H1 (cell line): ENCODE data around the gene MTERF2. TPM values are rescaled to one million over a fixed set of nuclear protein-coding genes. Genes with fewer than 3 reads are reported as not detected.

Experiments
- CTCF ChIA-PET: fragments of 300-600 bp; sonication (Branson Sonifier 250); formaldehyde crosslinking; loops from one replicate; lab custom pipeline; 2021; ENCODE audit not compliant: partially characterized antibody; lab: Charles Lee
- POLR2A ChIA-PET: fragments of 300-600 bp; sonication (Branson Sonifier 250); formaldehyde crosslinking; loops from one replicate; lab custom pipeline; 2021; ENCODE audit warnings: inconsistent platforms; ENCODE audit not compliant: partially characterized antibody; lab: Charles Lee
- DNase-seq, 2 experiments: peaks; one replicate each; pipeline versions ENCODE4 v3.0.0 to v3.0.0-alpha.2; 2010 to 2022; ENCODE audit warnings: low spot score in 2 of 2, low read depth in 1 of 2, mixed read lengths in 1 of 2
- FAIRE-seq: peaks from 2 replicates; lab custom pipeline; 2011; peaks lifted over from hg19 to GRCh38; lab: Jason Lieb, UNC
- H2AFZ ChIP-seq: 2 replicates; pipeline ENCODE4 v1.8.1; 2012; ENCODE audit warnings: low read length, inconsistent platforms
- H2AK5ac ChIP-seq: 2 replicates; pipeline ENCODE4 v1.6.1; 2013; ENCODE audit warnings: low read depth, low read length
- H2BK120ac ChIP-seq: replicated peaks from 2 replicates; pipeline ENCODE3; 2013; ENCODE audit warnings: low read depth, low read length, inconsistent platforms
- H2BK12ac ChIP-seq: 2 replicates; pipeline ENCODE4 v1.6.1; 2013; ENCODE audit warnings: low read depth, low read length
- H2BK15ac ChIP-seq: 2 replicates; pipeline ENCODE4 v1.6.1; 2013; ENCODE audit warnings: low read length
- H2BK20ac ChIP-seq: 2 replicates; pipeline ENCODE4 v1.6.1; 2013; ENCODE audit warnings: low read length
- H2BK5ac ChIP-seq: 2 replicates; pipeline ENCODE4 v1.6.1; 2013; ENCODE audit warnings: low read depth, low read length
- H3K14ac ChIP-seq: 2 replicates; pipeline ENCODE4 v1.6.1; 2013; ENCODE audit warnings: inconsistent platforms; ENCODE audit not compliant: insufficient read length
- H3K18ac ChIP-seq: 2 replicates; pipeline ENCODE4 v1.6.1; 2013; ENCODE audit warnings: low read length; ENCODE audit errors: extremely low read depth
- H3K23ac ChIP-seq: 2 replicates; pipeline ENCODE4 v1.6.1; 2013; ENCODE audit warnings: inconsistent platforms; ENCODE audit not compliant: insufficient read length
- H3K23me2 ChIP-seq: 2 replicates; pipeline ENCODE4 v1.6.1; 2013; ENCODE audit warnings: low read depth, low read length
- H3K27ac ChIP-seq: 2 replicates; pipeline ENCODE4 v1.6.1; 2011; ENCODE audit warnings: low read depth, low read length, inconsistent platforms
- H3K27me3 ChIP-seq, 4 experiments: replicated peaks in 1 of 4; 1 replicate in 1 of 4; 2 replicates in 3 of 4; pipeline versions ENCODE4 v1.6.1 to v1.8.1; 2011 to 2013; ENCODE audit warnings: low read length in 3 of 4, mild to moderate bottlenecking in 3 of 4, inconsistent platforms in 2 of 4, mixed read lengths in 2 of 4, moderate library complexity in 1 of 4; ENCODE audit not compliant: control insufficient read depth in 3 of 4, insufficient read depth in 3 of 4; ENCODE audit errors: extremely low read depth in 1 of 4
- H3K36me3 ChIP-seq, 4 experiments: 2 replicates each; pipeline versions ENCODE4 v1.6.1 to v1.8.1; 2011 to 2013; ENCODE audit warnings: mild to moderate bottlenecking in 4 of 4, low read length in 3 of 4, moderate library complexity in 2 of 4, control low read depth in 1 of 4, inconsistent platforms in 1 of 4; ENCODE audit not compliant: insufficient read depth in 4 of 4, control insufficient read depth in 2 of 4
- H3K4ac ChIP-seq: replicated peaks from 2 replicates; pipeline ENCODE3; 2013; ENCODE audit warnings: low read length, low read depth, mixed read lengths, inconsistent platforms; ENCODE audit not compliant: insufficient read length
- H3K4me1 ChIP-seq, 4 experiments: replicated peaks in 1 of 4; 1 replicate in 1 of 4; 2 replicates in 3 of 4; pipeline versions ENCODE4 v1.6.1 to v1.8.1; 2011 to 2013; ENCODE audit warnings: low read length in 3 of 4, inconsistent platforms in 2 of 4, mixed read lengths in 1 of 4; ENCODE audit not compliant: insufficient read depth in 4 of 4, control insufficient read depth in 3 of 4
- H3K4me2 ChIP-seq, 2 experiments: 2 replicates each; pipeline versions ENCODE4 v1.6.1 to v1.8.1; 2011 to 2013; ENCODE audit warnings: low read depth in 2 of 2, low read length in 2 of 2, control low read depth in 1 of 2, inconsistent platforms in 1 of 2, mild to moderate bottlenecking in 1 of 2; ENCODE audit not compliant: insufficient read depth in 1 of 2
- H3K4me3 ChIP-seq, 4 experiments: fragments of 200-600, 300-600 bp in 1 of 4; sonication (generic), shearing (Covaris generic), sonication (Bioruptor Twin) in 1 of 4; 2 replicates each; pipeline versions ENCODE4 v1.5.1 to v1.8.1; 2011 to 2016; ENCODE audit warnings: low read length in 4 of 4, low read depth in 3 of 4, control low read depth in 2 of 4, inconsistent platforms in 2 of 4, mild to moderate bottlenecking in 2 of 4, mixed read lengths in 1 of 4, moderate library complexity in 1 of 4; ENCODE audit not compliant: insufficient read depth in 2 of 4; ENCODE audit errors: extremely low read depth in 1 of 4
- H3K56ac ChIP-seq: replicated peaks from 2 replicates; pipeline ENCODE3; 2013; ENCODE audit warnings: low read depth, mild to moderate bottlenecking, mixed read lengths, low read length, inconsistent platforms; ENCODE audit not compliant: insufficient read length
- H3K79me1 ChIP-seq: 2 replicates; pipeline ENCODE4 v1.6.1; 2013; ENCODE audit warnings: low read depth, low read length, control low read depth
- H3K79me2 ChIP-seq, 2 experiments: 2 replicates each; pipeline versions ENCODE4 v1.6.1 to v1.8.1; 2012 to 2013; ENCODE audit warnings: low read length in 2 of 2, mild to moderate bottlenecking in 2 of 2, inconsistent platforms in 1 of 2; ENCODE audit not compliant: insufficient read depth in 2 of 2, control insufficient read depth in 1 of 2
- H3K9ac ChIP-seq, 4 experiments: replicated peaks in 1 of 4; 1 replicate in 1 of 4; 2 replicates in 3 of 4; pipeline versions ENCODE4 v1.6.1 to v1.8.1; 2011 to 2013; ENCODE audit warnings: low read depth in 3 of 4, low read length in 3 of 4, control low read depth in 2 of 4, mild to moderate bottlenecking in 2 of 4, moderate library complexity in 2 of 4, inconsistent platforms in 1 of 4; ENCODE audit errors: extremely low read depth in 1 of 4
- H3K9me3 ChIP-seq, 2 experiments: 2 replicates each; pipeline versions ENCODE4 v1.6.1 to v1.8.1; 2012 to 2013; ENCODE audit warnings: mild to moderate bottlenecking in 2 of 2, moderate library complexity in 2 of 2, control low read depth in 1 of 2, inconsistent platforms in 1 of 2, low read depth in 1 of 2, low read length in 1 of 2, mixed read lengths in 1 of 2; ENCODE audit not compliant: insufficient read depth in 2 of 2
- H4K20me1 ChIP-seq, 2 experiments: replicated peaks in 1 of 2; 2 replicates each; pipeline versions ENCODE3 to v1.8.1; 2011 to 2013; ENCODE audit warnings: inconsistent platforms in 2 of 2, low read length in 2 of 2, mild to moderate bottlenecking in 1 of 2; ENCODE audit not compliant: insufficient read depth in 2 of 2, control insufficient read depth in 1 of 2
- H4K5ac ChIP-seq: 2 replicates; pipeline ENCODE4 v1.6.1; 2013; ENCODE audit warnings: low read length, low read depth, mixed read lengths, inconsistent platforms; ENCODE audit not compliant: insufficient read length
- H4K8ac ChIP-seq: 2 replicates; pipeline ENCODE4 v1.8.0; 2013; ENCODE audit warnings: mild to moderate bottlenecking, moderate library complexity, low read length, inconsistent platforms; ENCODE audit not compliant: insufficient read depth; ENCODE audit errors: extremely low read depth
- H4K91ac ChIP-seq: replicated peaks from 2 replicates; pipeline ENCODE3; 2013; ENCODE audit warnings: low read length, mixed read lengths, inconsistent platforms; ENCODE audit not compliant: insufficient read length
- BCL11A ChIP-seq, 2 experiments: IDR thresholded peaks; one replicate each; pipeline ENCODE4 v1.6.1; 2011; ENCODE audit warnings: low read depth in 2 of 2, low read length in 2 of 2, mild to moderate bottlenecking in 2 of 2
- CREB1 ChIP-seq: IDR thresholded peaks from 2 replicates; pipeline ENCODE4 v1.6.1; 2012; ENCODE audit warnings: inconsistent platforms
- E2F6 ChIP-seq: IDR thresholded peaks from 2 replicates; pipeline ENCODE4 v1.6.1; 2012; ENCODE audit warnings: inconsistent platforms
- EP300 ChIP-seq, 2 experiments: IDR thresholded peaks; 1 replicate in 1 of 2; 2 replicates in 1 of 2; pipeline ENCODE4 v1.6.1; 2011 to 2012; ENCODE audit warnings: low read depth in 2 of 2, low read length in 2 of 2, mild to moderate bottlenecking in 2 of 2, borderline replicate concordance in 1 of 2, inconsistent platforms in 1 of 2, moderate library complexity in 1 of 2
- EZH2 ChIP-seq: fragments of 200-600 bp; sonication (generic); IDR thresholded peaks from 2 replicates; pipeline ENCODE4 v1.7.1; 2012; ENCODE audit warnings: low read depth, mild to moderate bottlenecking, moderate library complexity, low read length, inconsistent platforms; ENCODE audit not compliant: severe bottlenecking
- HDAC2 ChIP-seq, 2 experiments: fragments of 300-600 bp in 1 of 2; sonication (generic) in 1 of 2; IDR thresholded peaks; 2 replicates each; pipeline ENCODE4 v1.6.1; 2011 to 2012; ENCODE audit warnings: low read depth in 2 of 2, low read length in 2 of 2, mild to moderate bottlenecking in 2 of 2, moderate library complexity in 2 of 2, borderline replicate concordance in 1 of 2, inconsistent platforms in 1 of 2
- POU5F1 ChIP-seq: IDR thresholded peaks from 2 replicates; pipeline ENCODE4 v1.6.1; 2011; ENCODE audit warnings: low read depth, mild to moderate bottlenecking, low read length, moderate library complexity
- RFX5 ChIP-seq: IDR thresholded peaks from 2 replicates; pipeline ENCODE4 v1.6.1; 2011; ENCODE audit warnings: low read depth, low read length, improper control_type of control experiment, borderline replicate concordance
- RXRA ChIP-seq: IDR thresholded peaks from 2 replicates; pipeline ENCODE4 v1.6.1; 2011; ENCODE audit warnings: low read depth, mild to moderate bottlenecking, low read length, moderate library complexity; ENCODE audit not compliant: insufficient read depth
- SAP30 ChIP-seq: fragments of 300-600 bp; sonication (generic); IDR thresholded peaks from 2 replicates; pipeline ENCODE4 v1.7.1; 2012; ENCODE audit warnings: low read length, moderate library complexity, mild to moderate bottlenecking, inconsistent platforms; ENCODE audit not compliant: insufficient read depth, insufficient replicate concordance
- SIN3A ChIP-seq, 2 experiments: IDR thresholded peaks in 1 of 2; conservative IDR thresholded peaks in 1 of 2; 2 replicates each; pipeline ENCODE4 v1.6.1; 2011 to 2012; ENCODE audit warnings: low read length in 2 of 2, improper control_type of control experiment in 1 of 2, low read depth in 1 of 2, mild to moderate bottlenecking in 1 of 2
- SIRT6 ChIP-seq: IDR thresholded peaks from one replicate; pipeline ENCODE4 v1.7.1; 2012; ENCODE audit warnings: low read length, inconsistent platforms
- SIX5 ChIP-seq: IDR thresholded peaks from 2 replicates; pipeline ENCODE4 v1.6.1; 2011; ENCODE audit warnings: mild to moderate bottlenecking, low read depth, low read length
- WGBS, 2 experiments: shearing (Covaris generic) in 1 of 2; methylation state at CpG; one replicate each; pipeline versions ENCODE4 v1.1.6 to v1.1.7; 2013 to 2015; ENCODE audit warnings: low lambda C conversion rate in 2 of 2, mixed read lengths in 2 of 2, inconsistent platforms in 1 of 2, low coverage in 1 of 2, missing lambda C conversion rate in 1 of 2; ENCODE audit not compliant: insufficient replicate concordance in 2 of 2, insufficient coverage in 1 of 2, insufficient read length in 1 of 2; ENCODE audit errors: extremely low coverage in 1 of 2, missing lambda C conversion rate in 1 of 2; 5-methylcytosine and 5-hydroxymethylcytosine counted together
- polyA plus RNA-seq, 7 experiments: library from polyadenylated mRNA; depleted of rRNA in 3 of 7; stranded (reverse) in 5 of 7; unstranded in 2 of 7; fragments of >200 nt in 5 of 7; fragments of 200-250 nt in 2 of 7; gene quantifications; 1 replicate in 5 of 7; 2 replicates in 1 of 7; 4 replicates in 1 of 7; pipeline versions ENCODE4 v1.2.1 to v1.2.3, GENCODE V29; 2011 to 2013; ENCODE audit warnings: missing spikeins in 2 of 7, mixed read lengths in 2 of 7
- total RNA-seq: library from RNA; stranded (reverse); fragmentation: NEBNext Ultra II Directional; extraction: Animal tissue kit (Norgen Biotek cat#: 25700); gene quantifications from 2 replicates; pipeline ENCODE4 v1.2.1, GENCODE V29; 2021

MTERF2 gene
- total and polyA plus RNA-seq, 2 of the 8 experiments (the other 6 are each of a cell fraction or from before 2014, with no cell fraction given) = 2.8 to 7.1 TPM

- no peak for DNase-seq
- no peak overlapping the region for H2BK15ac ChIP-seq
- no peak for TF ChIP-seq HDAC2 (IDR thresholded peaks at IDR 0.05; ENCODE audit: borderline replicate concordance in 1 of 2, low read depth in 2 of 2, low read length in 2 of 2)
- TF ChIP-seq E2F6 = no peak
- no peak for TF ChIP-seq SIX5
- TF ChIP-seq RXRA = no peak
- TF ChIP-seq BCL11A (IDR thresholded peaks at IDR 0.05; ENCODE audit: low read depth in 2 of 2, low read length in 2 of 2) = no peak
- no peak for TF ChIP-seq SIN3A (conservative IDR thresholded peaks at IDR 0.05 in 1 of 2, IDR thresholded peaks at IDR 0.05 in 1 of 2; ENCODE audit: low read depth in 1 of 2, low read length in 2 of 2)
- no peak for TF ChIP-seq POU5F1
- TF ChIP-seq SAP30 = no peak
- no peak for TF ChIP-seq CREB1
- no peak for TF ChIP-seq EP300 (IDR thresholded peaks at IDR 0.05; ENCODE audit: borderline replicate concordance in 1 of 2, low read depth in 2 of 2, low read length in 2 of 2)
- no peak for TF ChIP-seq EZH2
- TF ChIP-seq RFX5 = no peak
- no peak for TF ChIP-seq SIRT6
These were observed 5.2 kb downstream of the MTERF2 start for GRCh38 chr12:106981788-106982187.

More at GRCh38 chr12:106981788-106982187, 5.2 kb downstream of the MTERF2 start:
- Histone ChIP-seq H3K56ac (no peak overlapping the region), H3K4me2 (no peak overlapping the region), H3K36me3 (peaks cover 0 to 4% (median 0%) of the 10 kb centered on the region in 4 experiments; a peak in 2 of 8 replicates), H2BK20ac (no peak overlapping the region), H2AK5ac (no peak overlapping the region), H3K9me3 (no peaks in the 10 kb centered on the region), H3K9ac (no peak overlapping the region; a peak in 1 of 7 replicates), H3K79me2 (no peaks in the 10 kb centered on the region), H3K27ac (no peak overlapping the region), H4K91ac (no peak overlapping the region), H2BK12ac (no peak overlapping the region), H3K4ac (no peak overlapping the region), H3K23ac (no peak overlapping the region), H3K14ac (no peak overlapping the region), H3K4me1 (peaks cover 0 to 5% (median 1%) of the 10 kb centered on the region in 4 experiments; a peak in 2 of 7 replicates), H4K5ac (no peak overlapping the region), H3K4me3 (no peak overlapping the region), H3K79me1 (no peaks in the 10 kb centered on the region), H3K23me2 (peaks cover 4% of the 10 kb centered on the region; the same call in 1 of the 2 replicates), H2AFZ (no peak overlapping the region), H3K27me3 (no peaks in the 10 kb centered on the region; a peak in 1 of 7 replicates), H2BK120ac (no peak overlapping the region), H2BK5ac (no peak overlapping the region), H3K18ac (no peak overlapping the region), H4K8ac (no peak overlapping the region), H4K20me1 (no peaks in the 10 kb centered on the region)
- ChIA-PET CTCF (no interaction called here), POLR2A (no interaction called here)
- 83% methylated on average over 3 of the region's 3 CpGs; no CpG with 5 or more reads in 1 of the 2 experiments for WGBS, 2 experiments
- FAIRE-seq = no peak
